Measurements from ENCODE around the gene OSBPL6. TPM values are rescaled to one million over a fixed set of nuclear protein-coding genes. Genes with fewer than 3 reads are reported as not detected.
A peak's percentile ranks its signal among the peaks of the same experiment; 100 is the strongest.
"Not testable (repeated sequence)": the region's sequence is repeated elsewhere in the genome, so short reads cannot be mapped to it uniquely, and the experiment has no call there.

The OSBPL6 gene
- 15.7 TPM for polyA plus RNA-seq (2013, experiment 1 of 2; ENCODE audit: insufficient read length)
- polyA plus RNA-seq (2013, experiment 2 of 2; ENCODE audit: insufficient read length) = 14.9 TPM

DNA sequence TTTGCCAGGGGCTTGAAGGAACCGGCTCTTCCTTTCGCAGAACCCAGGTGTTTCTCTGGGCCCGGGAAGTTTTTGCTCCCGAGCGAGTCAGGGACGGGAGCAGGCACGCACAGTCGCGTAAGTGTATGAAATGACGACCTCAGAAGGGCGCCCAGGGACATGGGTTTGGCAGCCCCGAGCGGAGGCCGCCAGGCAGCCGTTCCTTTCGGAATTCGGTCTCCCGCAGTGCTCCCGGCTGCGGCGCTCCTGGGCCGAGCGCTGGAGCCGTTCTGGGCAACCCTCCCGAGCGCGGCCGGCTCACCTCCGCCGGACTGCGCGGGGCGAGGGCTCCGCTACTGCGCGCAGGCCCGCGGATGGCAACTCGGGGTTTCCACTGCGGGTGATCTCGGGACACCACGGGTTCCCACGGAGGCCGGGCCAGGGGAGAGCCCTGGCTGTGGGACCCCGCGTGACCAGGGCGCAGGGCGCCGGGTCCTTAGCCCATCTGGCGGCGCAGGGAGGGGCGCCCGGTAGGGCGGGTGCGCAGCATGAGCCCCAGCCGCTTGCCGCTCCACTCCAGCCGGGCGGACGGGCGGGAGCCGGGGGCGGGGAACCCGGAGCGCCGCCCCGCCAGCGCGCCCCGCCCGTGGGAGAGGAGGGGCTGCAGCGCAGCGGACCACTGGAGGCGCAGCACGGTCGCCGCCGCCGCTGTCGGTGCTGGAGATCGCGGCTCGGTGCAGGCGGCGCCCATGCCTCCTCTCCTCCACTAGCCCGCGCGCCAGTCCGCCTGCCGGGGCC lies at the start of gene OSBPL6:
Gene OSBPL6, plus strand, starts transcription at position 690 of the 777 bp plus-strand sequence. CDS start 111,673 bp downstream, outside the sequence.
- DNase-seq = peak; percentile 90

DNA sequence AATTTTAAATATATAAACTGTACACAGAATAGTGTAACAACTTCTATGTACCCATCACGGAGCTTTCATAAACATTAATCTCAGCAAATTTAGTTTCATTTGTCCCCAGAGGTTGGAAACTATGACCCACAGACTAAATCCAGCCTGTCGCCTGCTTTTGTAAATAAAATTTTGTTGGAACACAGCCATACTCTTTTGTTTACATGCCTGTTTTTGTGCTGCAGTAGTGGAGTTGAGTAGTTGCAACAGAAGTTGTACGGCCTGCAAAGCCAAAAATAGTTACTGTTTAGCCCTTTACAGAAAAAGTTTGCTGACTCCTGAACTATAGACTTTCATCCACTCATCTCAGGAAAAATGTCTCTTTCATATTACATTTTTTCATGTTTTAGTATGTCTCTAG lies 42.3 kb upstream of the OSBPL6 start:
- DNase-seq = no peak

DNA sequence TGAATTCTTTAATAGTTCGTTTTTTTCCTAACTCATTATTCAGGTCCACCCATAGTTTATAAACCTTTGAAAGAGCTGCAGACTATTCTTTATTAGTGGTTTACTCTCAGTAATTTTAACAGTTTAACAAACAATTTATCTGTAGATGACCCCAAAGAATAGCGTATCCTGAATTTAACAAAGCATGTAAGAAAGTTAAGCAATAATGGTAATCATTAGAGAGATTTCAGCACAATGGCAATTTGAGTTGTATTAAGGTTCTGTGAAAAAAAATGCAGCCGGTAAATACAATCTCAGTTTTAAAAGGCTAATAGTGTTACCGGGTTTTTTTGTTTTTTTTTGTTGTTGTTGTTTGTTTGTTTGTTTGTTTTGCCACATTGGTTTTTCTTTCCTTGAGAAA lies 41.8 kb upstream of the OSBPL6 start:
- DNase-seq = no peak

DNA sequence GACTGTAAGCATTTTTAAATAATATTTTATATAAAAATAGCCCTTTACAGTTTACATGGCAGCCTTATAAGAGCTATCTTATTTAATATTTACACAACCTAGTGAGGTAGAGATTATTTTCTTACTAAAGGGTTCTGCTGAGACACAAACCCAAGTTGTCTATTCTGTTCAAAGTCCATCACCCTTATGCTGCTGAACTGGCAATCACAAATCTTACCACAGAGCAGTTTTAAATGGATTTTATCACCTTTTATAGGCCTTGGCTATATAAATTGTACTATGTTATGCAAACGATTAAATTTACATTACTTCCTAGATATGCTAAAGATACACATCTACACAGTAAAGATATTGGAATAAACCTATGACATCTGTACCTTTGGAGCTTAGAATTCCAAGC lies 41.3 kb upstream of the OSBPL6 start:
- DNase-seq = no peak

DNA sequence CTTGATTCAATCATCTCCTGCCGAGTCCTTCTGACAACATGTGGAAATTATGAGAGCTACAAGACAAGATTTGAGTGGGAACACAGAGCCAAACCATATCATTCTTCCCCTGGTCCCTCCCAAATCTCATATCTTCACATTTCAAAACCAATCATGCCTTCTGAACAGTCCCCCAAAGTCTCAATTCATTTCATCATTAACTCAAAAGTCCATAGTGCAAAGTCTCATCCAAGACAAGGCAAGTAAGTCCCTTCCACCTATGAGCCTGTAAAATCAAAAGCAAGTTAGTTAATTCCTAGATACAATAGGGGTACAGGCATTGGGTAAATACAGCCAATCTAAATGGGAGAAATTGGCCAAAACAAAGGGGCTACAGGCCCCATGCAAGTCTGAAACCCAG lies 40.4 kb upstream of the OSBPL6 start:
- not testable (repeated sequence) for DNase-seq

DNA sequence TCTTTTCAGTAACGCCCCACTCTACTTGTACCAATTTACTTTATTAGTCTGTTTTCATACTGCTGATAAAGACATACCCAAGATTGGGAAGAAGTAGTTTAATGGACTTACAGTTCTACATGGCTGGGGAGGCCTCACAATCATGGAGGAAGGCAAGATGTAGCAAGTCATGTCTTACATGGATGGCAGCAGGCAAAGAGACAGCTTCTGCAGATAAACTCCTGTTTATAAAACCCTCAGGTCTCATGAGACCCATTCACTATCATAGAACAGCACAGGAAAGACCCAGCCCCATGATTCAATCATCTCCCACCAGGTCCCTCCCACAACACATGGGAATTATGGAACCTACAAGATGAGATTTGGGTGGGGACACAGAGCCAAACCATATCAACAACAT lies 38.8 kb upstream of the OSBPL6 start:
- no peak for DNase-seq

DNA sequence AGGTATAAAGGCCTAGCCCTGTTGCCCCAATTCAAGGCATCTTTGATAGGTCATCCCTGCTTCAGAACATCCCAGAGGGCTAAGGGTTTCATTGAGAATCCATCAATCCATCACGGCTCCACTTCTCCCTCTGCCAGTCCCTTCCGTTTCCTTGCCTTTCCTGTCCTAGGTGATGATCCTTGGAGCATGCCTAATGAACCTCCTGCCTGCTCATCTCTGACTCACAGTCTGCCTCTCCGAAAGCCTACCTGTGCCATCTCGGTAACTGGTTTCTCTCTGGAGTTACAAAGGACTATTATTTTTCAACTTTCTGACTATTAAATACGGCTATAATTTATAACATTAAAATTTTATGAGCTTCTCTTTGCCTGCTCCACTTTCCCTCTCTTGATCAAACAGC lies 36.7 kb upstream of the OSBPL6 start:
- no peak for DNase-seq

DNA sequence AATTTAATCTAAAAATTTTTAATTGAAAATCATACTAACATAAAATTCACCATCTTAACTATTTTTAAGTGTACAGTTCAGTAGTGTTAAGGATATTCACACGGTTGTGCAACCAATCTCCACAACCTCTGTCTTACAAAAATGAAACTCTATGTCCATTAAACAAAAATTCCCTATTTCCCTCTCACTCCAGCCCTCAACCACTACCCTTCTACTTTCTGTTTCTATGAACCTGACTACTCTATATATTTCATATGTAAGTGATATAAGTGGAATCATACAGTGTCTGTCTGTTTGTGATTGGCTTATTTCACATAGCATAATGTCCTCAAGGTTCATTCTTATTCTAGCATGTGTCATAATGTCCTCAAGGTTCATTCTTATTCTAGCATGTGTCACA lies 34.3 kb upstream of the OSBPL6 start:
- DNase-seq = no peak

DNA sequence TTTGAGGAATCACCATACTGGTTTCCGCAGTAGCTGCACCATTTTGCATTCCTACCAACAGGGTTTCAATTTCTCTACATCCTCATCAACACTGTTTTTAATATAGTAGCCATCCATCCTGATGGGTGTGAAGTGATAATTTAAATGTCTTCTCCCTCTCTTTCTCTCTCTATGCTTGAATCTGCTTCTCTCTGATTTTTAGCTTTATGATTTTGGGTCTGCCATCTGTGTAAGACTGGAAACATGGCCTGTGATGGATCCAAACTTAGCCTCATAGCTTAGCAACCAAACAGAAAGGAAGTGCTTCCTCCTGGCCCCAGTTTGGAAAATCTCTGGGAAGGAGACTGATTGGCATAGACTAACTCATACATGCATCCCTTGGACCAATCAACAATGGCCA lies 33.7 kb upstream of the OSBPL6 start:
- DNase-seq = no peak

DNA sequence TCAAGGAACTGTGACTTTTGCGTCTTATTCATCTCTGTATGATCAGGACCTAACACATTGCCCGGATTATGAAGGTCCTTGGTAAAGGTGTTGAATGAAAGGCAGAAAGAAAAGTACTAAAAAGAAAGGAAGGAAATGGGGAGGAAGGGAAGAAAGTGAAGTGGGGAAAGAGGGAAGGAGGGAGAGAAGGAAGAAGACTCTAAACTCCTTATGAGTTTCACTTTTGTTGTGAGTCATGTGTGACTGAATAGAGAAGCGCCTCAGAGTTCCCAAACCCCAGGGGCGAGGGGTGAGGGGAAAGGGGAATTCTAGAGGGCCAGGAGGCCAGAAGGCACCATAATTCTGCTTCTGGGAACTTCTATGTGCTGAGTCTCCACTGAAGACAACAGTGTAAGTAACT lies 30.9 kb upstream of the OSBPL6 start:
- DNase-seq = no peak

DNA sequence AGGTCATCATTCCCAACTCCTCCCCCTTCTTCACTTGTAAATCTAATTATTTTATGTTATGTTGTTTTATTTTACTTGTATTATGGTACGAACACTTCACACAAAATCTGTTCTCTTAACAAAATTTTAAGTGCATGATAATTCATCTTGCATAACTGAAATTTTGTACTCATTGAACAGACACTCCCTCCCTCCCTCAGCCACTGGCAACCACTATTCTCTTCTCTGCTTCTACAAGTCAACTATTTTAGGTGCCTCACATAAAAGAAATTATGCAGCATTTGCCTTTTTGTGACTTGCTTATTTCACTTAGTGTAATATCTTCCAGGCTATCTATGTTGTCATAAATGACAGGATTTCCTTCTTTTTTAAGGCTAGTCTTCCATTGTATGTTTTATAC lies 30.4 kb upstream of the OSBPL6 start:
- DNase-seq = no peak

DNA sequence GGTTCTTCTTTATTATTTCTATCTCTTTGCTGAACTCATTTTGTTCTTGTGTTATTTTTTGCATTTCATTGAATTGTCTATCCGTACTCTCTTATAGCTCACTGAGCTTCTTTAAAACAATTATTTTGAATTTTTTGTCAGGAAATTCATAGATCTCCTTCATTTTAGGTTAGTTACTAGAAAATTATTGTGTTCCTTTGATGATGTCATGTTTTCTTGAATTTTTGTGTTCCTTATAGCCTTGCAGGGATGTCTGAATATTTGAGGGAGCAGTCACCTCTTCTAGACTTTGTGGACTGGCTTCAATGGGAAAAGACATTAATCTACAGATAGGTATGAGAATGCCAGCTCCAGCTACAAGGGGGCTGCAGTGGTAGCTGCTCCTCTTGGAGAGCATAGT lies 20.7 kb upstream of the OSBPL6 start:
- DNase-seq = peak; percentile 40

DNA sequence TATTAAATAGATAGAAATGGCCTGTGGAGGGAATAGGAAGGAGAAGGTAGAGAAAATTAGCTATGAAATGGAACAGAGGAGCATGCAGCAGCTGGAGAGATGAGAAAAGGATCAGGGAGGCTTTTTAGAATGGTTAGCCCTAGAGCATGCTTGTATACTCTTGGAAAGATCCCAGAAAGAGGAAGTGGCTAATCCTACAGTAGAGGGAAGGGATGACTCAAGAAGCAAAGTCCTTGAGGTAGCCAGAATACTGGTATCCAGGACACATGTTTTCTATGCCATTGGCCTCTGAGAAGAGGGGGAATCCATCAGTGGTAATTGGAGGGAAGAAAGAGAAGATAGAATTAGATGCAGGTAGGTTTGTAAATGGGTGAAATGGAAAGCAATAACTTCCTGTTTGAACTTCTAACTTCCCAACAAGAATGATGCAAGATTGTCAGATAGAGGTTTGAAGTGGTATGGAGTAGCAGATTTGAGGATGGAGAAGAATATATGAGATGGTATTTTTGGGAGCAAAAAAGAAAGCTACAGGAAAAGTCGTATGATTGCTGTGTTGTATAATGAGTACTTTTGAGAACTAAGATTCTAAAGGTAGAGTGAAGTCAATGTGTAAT lies 17.1 kb upstream of the OSBPL6 start:
- peak; percentile 63 for DNase-seq

DNA sequence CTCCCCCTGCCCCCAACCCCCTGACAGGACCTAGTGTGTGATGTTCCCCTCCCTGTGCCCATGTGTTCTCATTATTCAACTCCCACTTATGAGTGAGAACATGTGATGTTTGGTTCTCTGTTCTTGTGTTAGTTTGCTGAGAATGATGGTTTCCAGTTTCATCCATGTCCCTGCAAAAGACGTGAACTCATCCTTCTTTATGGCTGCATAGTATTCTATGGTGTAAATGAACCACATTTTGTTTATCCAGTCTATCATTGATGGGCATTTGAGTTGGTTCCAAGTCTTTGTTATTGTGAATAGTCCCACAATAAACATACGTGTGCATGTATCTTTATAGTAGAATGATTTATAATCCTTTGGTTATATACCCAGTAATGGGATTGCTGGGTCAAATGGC lies 13.7 kb upstream of the OSBPL6 start:
- not testable (repeated sequence) for DNase-seq

DNA sequence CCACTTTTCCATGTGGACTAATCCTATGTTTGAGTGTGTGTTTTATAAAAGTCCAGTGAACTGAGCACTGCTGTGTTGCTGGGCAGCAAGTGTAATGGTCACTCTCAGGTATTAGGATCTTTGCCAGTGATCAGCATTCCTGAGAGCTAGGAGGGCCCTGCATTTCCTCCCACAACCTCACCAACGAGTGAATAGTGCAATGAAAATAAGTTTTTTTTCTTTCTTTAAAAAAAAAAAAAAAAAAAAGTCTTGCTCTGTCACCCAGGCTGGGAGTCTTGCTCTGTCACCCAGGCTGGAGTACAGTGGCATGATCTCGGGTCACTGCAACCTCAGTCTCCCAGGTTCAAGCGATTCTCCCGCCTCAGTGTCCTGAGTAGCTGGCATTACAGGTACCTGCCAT lies 6.5 kb upstream of the OSBPL6 start:
- DNase-seq = no peak

DNA sequence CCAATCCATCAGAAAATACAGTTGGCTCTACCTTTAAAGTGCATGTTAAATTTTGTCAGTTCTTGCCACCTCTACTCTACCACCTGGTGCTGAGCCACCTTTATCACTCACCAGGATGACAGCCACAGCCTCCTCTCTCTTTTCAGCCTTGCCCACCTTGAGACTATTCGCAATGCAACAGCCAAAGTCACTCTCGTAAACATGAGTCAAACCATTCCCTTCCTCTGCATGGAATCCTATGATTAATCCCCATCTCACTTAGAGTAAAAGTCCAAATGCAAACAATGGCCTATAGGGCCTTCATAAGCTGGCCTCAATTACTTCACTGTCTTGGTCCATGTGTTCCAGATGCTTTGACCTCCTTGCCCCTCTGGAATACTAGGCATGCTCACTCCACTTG lies 5.8 kb upstream of the OSBPL6 start:
- DNase-seq = no peak

DNA sequence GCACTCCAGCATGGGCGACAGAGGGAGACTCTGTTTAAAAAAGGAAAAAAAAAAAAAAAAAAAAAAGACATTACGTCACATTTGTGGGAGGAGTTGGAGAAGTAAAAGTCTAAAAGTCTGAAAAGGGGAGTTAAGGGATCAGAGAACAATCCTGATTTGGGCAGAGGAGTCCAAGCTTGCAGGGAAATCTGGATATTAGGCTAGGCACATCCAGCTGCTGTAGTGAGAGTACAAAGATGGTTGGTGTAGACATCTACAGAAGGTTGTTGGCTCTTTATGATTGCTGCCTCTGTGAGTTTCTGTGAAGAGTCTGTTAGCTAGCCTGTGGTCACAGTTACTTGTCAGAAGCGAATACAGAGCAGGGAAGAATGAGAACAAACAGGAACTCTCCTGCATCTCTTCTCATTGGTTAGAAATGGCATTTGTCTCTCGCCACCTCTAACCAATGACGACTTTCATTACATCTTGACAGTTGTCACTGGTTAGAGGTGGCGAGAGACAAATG lies 3.3 kb upstream of the OSBPL6 start:
- no peak for DNase-seq

DNA sequence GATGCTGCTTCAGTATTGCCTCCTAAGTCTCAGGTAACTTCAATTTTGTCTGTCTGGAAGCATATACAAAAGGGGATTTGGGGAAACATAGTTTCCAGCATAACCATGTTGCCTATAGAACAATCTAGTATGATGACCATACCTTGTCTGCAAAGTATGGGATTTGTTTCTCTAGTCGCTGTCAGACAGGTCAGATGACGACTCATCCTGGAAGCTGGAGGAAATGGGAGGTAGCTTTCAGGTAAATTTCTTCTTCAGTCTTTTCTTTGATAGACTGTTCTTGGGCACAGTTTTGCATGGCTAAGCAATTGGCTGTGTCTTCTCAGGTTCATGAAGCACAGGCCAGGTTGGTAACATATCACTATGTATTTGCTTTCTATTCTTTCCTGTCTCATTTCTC lies 2.8 kb upstream of the OSBPL6 start:
- no peak for DNase-seq

DNA sequence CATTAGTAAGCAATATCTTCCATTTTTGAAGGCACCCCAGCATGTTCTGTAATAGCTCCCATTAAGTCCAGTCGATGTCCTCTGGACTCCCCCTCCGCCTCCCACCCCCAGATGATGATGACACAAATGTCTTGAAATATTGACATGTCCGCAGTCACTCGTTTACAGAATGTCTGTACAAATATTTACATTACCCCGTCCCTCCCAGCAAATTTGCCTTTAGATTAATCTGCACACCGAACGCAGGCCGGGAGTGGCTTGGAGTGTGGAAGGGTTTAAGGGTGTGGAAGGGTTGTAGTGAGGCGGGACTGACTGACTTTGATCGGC lies 853 bp upstream of the OSBPL6 start:
- DNase-seq = no peak

DNA sequence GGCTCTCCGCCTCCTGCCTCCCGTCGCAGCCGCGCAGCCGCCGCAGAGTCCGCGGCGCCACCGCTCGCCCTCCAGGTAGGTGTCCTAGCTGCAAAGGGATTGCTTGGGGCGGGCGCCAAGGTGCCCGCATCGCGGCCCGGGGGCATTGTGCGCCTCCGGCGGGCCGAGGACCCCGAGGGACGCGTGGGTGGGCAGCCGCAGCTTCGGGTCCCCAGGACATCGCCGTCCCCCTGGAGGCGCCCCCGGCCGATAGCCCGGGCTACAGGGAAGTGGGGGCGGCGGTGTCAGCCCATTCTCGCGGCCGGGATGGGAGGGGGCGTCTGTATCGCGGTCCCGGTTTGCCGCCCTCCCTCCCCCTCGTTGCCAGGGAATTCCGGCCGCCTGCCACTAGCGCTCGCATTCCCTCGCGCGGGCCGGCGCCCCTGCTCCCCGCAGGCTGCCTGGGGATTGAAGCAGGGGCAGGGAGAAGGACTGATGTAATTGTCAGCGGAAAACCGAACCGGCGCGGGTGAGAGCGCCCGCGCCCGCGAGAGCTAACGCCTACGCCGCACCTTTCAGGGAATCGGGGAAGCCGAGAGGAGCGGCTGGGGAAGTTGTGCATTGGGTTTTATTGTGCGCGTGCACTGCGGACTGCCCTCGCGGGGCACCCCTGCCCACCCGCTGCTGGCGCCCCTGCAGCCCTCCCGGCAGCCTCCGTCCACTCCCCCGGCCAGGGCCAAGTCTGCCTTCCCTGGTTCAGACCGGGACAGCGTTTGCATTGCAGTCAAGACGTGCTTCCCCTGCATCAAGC lies 483 bp downstream of the OSBPL6 start:
- peak; percentile 56 for DNase-seq

DNA sequence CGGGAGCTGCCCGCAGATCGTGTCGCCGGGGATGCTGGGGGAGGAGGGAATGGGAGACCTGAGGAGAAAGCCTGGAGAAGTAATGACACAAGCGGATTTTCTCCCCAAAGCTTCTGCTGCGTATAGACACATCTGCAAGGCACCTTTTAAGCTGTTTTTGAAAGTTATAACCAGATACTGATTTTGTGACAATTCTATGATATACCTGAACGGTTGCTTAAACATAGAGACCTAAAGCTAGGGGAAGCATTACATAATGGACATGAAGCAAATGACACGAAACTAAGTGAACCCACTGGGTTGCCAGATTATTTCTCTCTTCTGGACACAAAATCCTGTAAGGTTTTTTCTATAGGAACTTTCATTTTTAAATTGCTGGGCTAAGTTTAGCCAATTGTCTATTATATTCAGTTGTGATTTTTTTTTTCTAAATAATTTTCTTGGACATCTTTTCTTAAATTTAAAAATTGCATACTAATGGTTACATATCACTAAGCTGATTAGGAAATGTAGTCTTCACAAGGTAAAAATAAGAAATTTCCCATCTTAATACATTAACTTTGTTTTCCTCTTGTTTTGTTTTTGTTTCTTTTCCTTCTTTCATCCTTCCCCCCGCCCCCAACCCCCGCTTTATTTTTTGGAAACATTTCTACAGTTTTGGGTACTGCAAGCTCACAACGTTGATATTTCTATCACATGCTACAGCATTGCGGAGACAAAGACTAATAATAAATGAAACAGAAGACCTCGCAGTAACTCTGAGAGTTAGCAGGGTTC lies 1.3 kb downstream of the OSBPL6 start:
- DNase-seq = no peak

DNA sequence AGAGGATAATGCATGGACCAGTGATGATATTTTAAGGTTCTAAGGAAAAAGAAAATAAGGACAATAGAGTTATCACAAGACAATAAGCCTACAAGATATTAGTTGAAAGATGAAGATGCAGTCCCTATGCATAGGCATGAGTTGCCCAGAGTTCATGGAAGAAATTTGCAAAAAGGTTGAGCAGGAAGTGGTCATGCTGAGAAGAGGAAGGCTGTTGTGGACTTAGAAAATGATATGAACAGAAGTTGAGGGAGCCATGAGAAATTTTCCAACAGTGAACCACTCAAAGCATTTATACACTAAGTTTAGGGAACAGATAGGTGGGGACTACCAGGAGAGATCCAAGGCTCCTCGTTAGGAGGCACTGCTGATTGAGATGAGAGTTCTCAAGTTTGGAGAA lies 3.5 kb downstream of the OSBPL6 start:
- DNase-seq = no peak

DNA sequence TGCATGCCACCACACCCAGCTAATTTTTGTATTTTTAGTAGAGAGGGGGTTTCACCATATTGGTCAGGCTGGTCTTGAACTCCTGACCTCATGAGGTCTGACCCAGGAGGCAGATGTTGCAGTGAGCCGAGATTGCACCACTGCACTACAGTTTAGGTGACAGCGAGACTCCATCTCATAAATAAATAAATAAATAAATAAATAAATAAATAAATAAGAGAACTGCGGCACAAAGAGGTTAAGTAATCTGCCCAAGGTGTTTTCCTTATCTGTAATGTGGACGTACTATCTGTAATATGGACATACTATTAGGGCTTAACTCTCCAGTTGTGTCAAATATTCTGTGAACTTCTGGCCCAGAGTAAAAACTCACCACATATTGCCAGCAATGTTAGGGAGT lies 4.1 kb downstream of the OSBPL6 start:
- DNase-seq = not testable (repeated sequence)
